Right renal pelvis (tissue), 4 donors: Measurements from ENCODE around the gene PCDHGA1. TPM values are rescaled to one million over a fixed set of nuclear protein-coding genes. Genes with fewer than 3 reads are reported as not detected.

Experiments used
- polyA plus RNA-seq, 4 donors: library from polyadenylated mRNA; unstranded; fragments of 120-200 nt; gene quantifications; one replicate each; pipeline ENCODE4 v1.2.1, GENCODE V29; 2013; ENCODE audit not compliant: insufficient read length in 4 of 4

Gene PCDHGA1
- polyA plus RNA-seq, 4 donors, result 0.74 to 1.3 (median 0.96) TPM

Other genes with a start within 250 kb of the PCDHGA1 start
- gene PCDHB2, start 235.9 kb upstream of the PCDHGA1 start, polyA plus RNA-seq, result 1 to 10 TPM; 3.9 to 7.7 (median 4.9) TPM
- gene PCDHB3, start 230.0 kb upstream of the PCDHGA1 start, polyA plus RNA-seq, result 1 to 10 TPM; 2.5 to 4.7 (median 3.4) TPM
- 1 to 10 TPM; 1.5 to 2.8 (median 2.1) TPM for gene PCDHB4, start 208.7 kb upstream of the PCDHGA1 start, polyA plus RNA-seq
- 1 to 10 TPM; 7.0 to 9.9 (median 8.2) TPM for gene PCDHB5, start 195.3 kb upstream of the PCDHGA1 start, polyA plus RNA-seq
- 1 to 10 TPM; 3.0 to 4.0 (median 3.4) TPM for gene PCDHB6, start 180.5 kb upstream of the PCDHGA1 start, polyA plus RNA-seq
- gene PCDHB7, start 157.9 kb upstream of the PCDHGA1 start, polyA plus RNA-seq, result 1 to 10 TPM; 4.9 to 6.2 (median 5.9) TPM
- gene PCDHB8, start 152.7 kb upstream of the PCDHGA1 start, polyA plus RNA-seq, result 1 to 10 TPM; 1.3 to 3.9 (median 2.6) TPM
- 1 to 10 TPM; 3.5 to 7.7 (median 5.2) TPM for gene PCDHB16, start 148.1 kb upstream of the PCDHGA1 start, polyA plus RNA-seq
- gene PCDHB9, start 143.4 kb upstream of the PCDHGA1 start, polyA plus RNA-seq, result 1 to 10 TPM; 3.2 to 6.3 (median 3.8) TPM
- 1 to 10 TPM; 6.5 to 9.4 (median 7.7) TPM for gene PCDHB10, start 138.2 kb upstream of the PCDHGA1 start, polyA plus RNA-seq
- 1 to 10 TPM; 4.8 to 6.3 (median 5.1) TPM for gene PCDHB11, start 130.9 kb upstream of the PCDHGA1 start, polyA plus RNA-seq
- gene PCDHB12, start 121.8 kb upstream of the PCDHGA1 start, polyA plus RNA-seq, result 1 to 10 TPM; 4.6 to 6.5 (median 5.5) TPM
- 1 to 10 TPM; 5.6 to 6.8 (median 6.3) TPM for gene PCDHB13, start 116.6 kb upstream of the PCDHGA1 start, polyA plus RNA-seq
- 10 to 100 TPM in 1 of 4 donors, 1 to 10 TPM in 3; 8.1 to 11.2 (median 8.8) TPM for gene PCDHB14, start 107.2 kb upstream of the PCDHGA1 start, polyA plus RNA-seq
- 10 to 100 TPM; 14.7 to 17.0 (median 16.0) TPM for gene PCDHB15, start 85.1 kb upstream of the PCDHGA1 start, polyA plus RNA-seq
- gene SLC25A2, start 26.5 kb upstream of the PCDHGA1 start, polyA plus RNA-seq, result under 1 TPM in 1 of 4 donors, not detected in 3; 0.04 TPM
- gene TAF7, start 9.7 kb upstream of the PCDHGA1 start, polyA plus RNA-seq, result 100 to 1,000 TPM; 146 to 183 (median 171) TPM
- gene PCDHGA2, start 8.2 kb downstream of the PCDHGA1 start, polyA plus RNA-seq, result 1 to 10 TPM; 5.8 to 7.7 (median 6.1) TPM
- 1 to 10 TPM; 2.2 to 4.2 (median 3.1) TPM for gene PCDHGA3, start 13.3 kb downstream of the PCDHGA1 start, polyA plus RNA-seq
- 1 to 10 TPM; 1.3 to 2.4 (median 2.0) TPM for gene PCDHGB1, start 19.6 kb downstream of the PCDHGA1 start, polyA plus RNA-seq
- gene PCDHGA4, start 24.5 kb downstream of the PCDHGA1 start, polyA plus RNA-seq, result 1 to 10 TPM; 2.3 to 3.1 (median 2.5) TPM
- gene PCDHGB2, start 29.5 kb downstream of the PCDHGA1 start, polyA plus RNA-seq, result 1 to 10 TPM; 3.4 to 4.7 (median 3.9) TPM
- gene PCDHGA5, start 33.6 kb downstream of the PCDHGA1 start, polyA plus RNA-seq, result 1 to 10 TPM; 2.2 to 3.0 (median 2.5) TPM
- 1 to 10 TPM; 1.7 to 2.3 (median 2.0) TPM for gene PCDHGB3, start 39.7 kb downstream of the PCDHGA1 start, polyA plus RNA-seq
- 1 to 10 TPM; 5.4 to 9.1 (median 6.5) TPM for gene PCDHGA6, start 43.4 kb downstream of the PCDHGA1 start, polyA plus RNA-seq
- 1 to 10 TPM; 2.1 to 2.8 (median 2.2) TPM for gene PCDHGA7, start 52.2 kb downstream of the PCDHGA1 start, polyA plus RNA-seq
- 1 to 10 TPM; 4.3 to 6.6 (median 6.0) TPM for gene PCDHGB4, start 57.2 kb downstream of the PCDHGA1 start, polyA plus RNA-seq
- gene PCDHGA8, start 62.1 kb downstream of the PCDHGA1 start, polyA plus RNA-seq, result under 1 TPM; 0.30 to 0.52 (median 0.32) TPM
- gene PCDHGB5, start 67.4 kb downstream of the PCDHGA1 start, polyA plus RNA-seq, result 10 to 100 TPM in 1 of 4 donors, 1 to 10 TPM in 3; 9.4 to 11.0 (median 9.7) TPM
- 1 to 10 TPM; 5.5 to 6.5 (median 6.0) TPM for gene PCDHGA9, start 72.3 kb downstream of the PCDHGA1 start, polyA plus RNA-seq
- gene PCDHGB6, start 77.5 kb downstream of the PCDHGA1 start, polyA plus RNA-seq, result 1 to 10 TPM; 7.0 to 8.3 (median 8.2) TPM
- gene PCDHGA10, start 82.5 kb downstream of the PCDHGA1 start, polyA plus RNA-seq, result 1 to 10 TPM; 3.7 to 3.9 (median 3.9) TPM
- gene PCDHGB7, start 87.2 kb downstream of the PCDHGA1 start, polyA plus RNA-seq, result 10 to 100 TPM; 15.4 to 16.6 (median 15.9) TPM
- 1 to 10 TPM; 4.4 to 5.5 (median 4.9) TPM for gene PCDHGA11, start 90.5 kb downstream of the PCDHGA1 start, polyA plus RNA-seq
- gene PCDHGA12, start 100.0 kb downstream of the PCDHGA1 start, polyA plus RNA-seq, result 1 to 10 TPM in 3 of 4 donors, under 1 TPM in 1; 0.97 to 2.1 (median 1.7) TPM
- 100 to 1,000 TPM; 105 to 128 (median 117) TPM for gene PCDHGC3, start 145.5 kb downstream of the PCDHGA1 start, polyA plus RNA-seq
- gene PCDHGC4, start 154.5 kb downstream of the PCDHGA1 start, polyA plus RNA-seq, result 1 to 10 TPM; 2.8 to 3.4 (median 3.2) TPM
- under 1 TPM; 0.11 to 0.61 (median 0.34) TPM for gene PCDHGC5, start 158.6 kb downstream of the PCDHGA1 start, polyA plus RNA-seq